Measurements from ENCODE around the gene CISH.

- TF ChIP-seq CTCF (IDR thresholded peaks at IDR 0.05; ENCODE audit: low read depth, low read length, missing input control) (no peak), TAF1 (conservative IDR thresholded peaks at IDR 0.05) (no peak), REST (IDR thresholded peaks at IDR 0.05) (no peak), RAD21 (IDR thresholded peaks at IDR 0.05) (no peak), MAX (IDR thresholded peaks at IDR 0.05) (no peak), RXRA (IDR thresholded peaks at IDR 0.05) (no peak), YY1 (IDR thresholded peaks at IDR 0.05) (no peak), SP1 (IDR thresholded peaks at IDR 0.05) (no peak), JUND (IDR thresholded peaks at IDR 0.05) (no peak), ZBTB33 (IDR thresholded peaks at IDR 0.05) (no peak), GABPA (IDR thresholded peaks at IDR 0.05 in 1 of 2, conservative IDR thresholded peaks at IDR 0.05 in 1 of 2) (no peak), HNF4G (IDR thresholded peaks at IDR 0.05) (no peak), FOXA1 (IDR thresholded peaks at IDR 0.05) (no peak), EGR1 (IDR thresholded peaks at IDR 0.05; ENCODE audit: low read depth in 2 of 2) (no peak)
Measured at GRCh38 chr3:50606596-50606995, 5.0 kb downstream of the CISH start.

Data from liver (tissue), 3 donors.